ENCODE measurements around the gene CYSLTR2. TPM values are rescaled to one million over a fixed set of nuclear protein-coding genes. Genes with fewer than 3 reads are reported as not detected.

Gene CYSLTR2
- total and polyA plus RNA-seq, 2 of the 8 experiments (the other 6 are each of a cell fraction or from before 2014, with no cell fraction given): not detected

DNA sequence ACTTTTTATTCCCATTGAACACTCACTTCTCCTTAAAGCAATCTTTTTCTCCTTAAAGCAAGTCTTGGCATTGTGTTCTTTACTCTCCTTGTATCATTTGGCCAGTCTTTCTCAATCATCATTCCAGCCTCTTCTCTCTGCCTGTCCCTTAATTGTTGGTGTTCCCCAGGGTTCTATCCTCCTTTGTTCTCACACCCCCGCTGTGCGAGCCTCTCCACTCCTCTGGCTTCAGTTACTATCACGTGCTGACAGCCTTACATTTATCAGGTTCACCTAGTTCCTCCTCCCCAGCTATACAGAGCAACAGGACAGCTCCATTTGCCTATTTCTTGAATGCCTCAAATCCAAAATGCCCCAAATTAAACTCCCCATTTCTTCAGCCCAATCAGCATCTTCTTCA, 24.6 kb downstream of the CYSLTR2 start:
- Histone ChIP-seq H3K4me2 (ENCODE audit: insufficient read depth in 1 of 2, low read depth in 2 of 2, low read length in 2 of 2) (no peak overlapping the region), H3K36me3 (ENCODE audit: control insufficient read depth in 2 of 4, insufficient read depth in 4 of 4, low read length in 3 of 4) (no peaks in the 10 kb centered on the region), H3K79me1 (ENCODE audit: low read depth, low read length) (no peaks in the 10 kb centered on the region), H3K4me3 (ENCODE audit: extremely low read depth in 1 of 4, insufficient read depth in 2 of 4, low read depth in 3 of 4, low read length in 4 of 4) (no peak overlapping the region), H4K91ac (replicated peaks; ENCODE audit: insufficient read length, low read length) (no peak overlapping the region), H2AFZ (ENCODE audit: low read length) (peak overlapping the region; percentile 44; the same call in 1 of the 2 replicates), H4K20me1 (replicated peaks in 1 of 2; ENCODE audit: control insufficient read depth in 1 of 2, insufficient read depth in 2 of 2, low read length in 2 of 2) (no peaks in the 10 kb centered on the region), H3K23me2 (ENCODE audit: low read depth, low read length) (no peaks in the 10 kb centered on the region), H2BK5ac (ENCODE audit: low read depth, low read length) (no peak overlapping the region), H3K4ac (replicated peaks; ENCODE audit: insufficient read length, low read depth, low read length) (no peak overlapping the region), H2AK5ac (ENCODE audit: low read depth, low read length) (no peak overlapping the region), H2BK20ac (ENCODE audit: low read length) (no peak overlapping the region), H3K9ac (replicated peaks in 1 of 4; ENCODE audit: extremely low read depth in 1 of 4, low read depth in 3 of 4, low read length in 3 of 4) (no peak overlapping the region), H2BK15ac (ENCODE audit: low read length) (no peak overlapping the region), H4K5ac (ENCODE audit: insufficient read length, low read depth, low read length) (no peak overlapping the region), H3K27me3 (replicated peaks in 1 of 4; ENCODE audit: control insufficient read depth in 3 of 4, extremely low read depth in 1 of 4, insufficient read depth in 3 of 4, low read length in 3 of 4) (no peaks in the 10 kb centered on the region), H4K8ac (ENCODE audit: extremely low read depth, insufficient read depth, low read length) (no peak overlapping the region), H3K9me3 (ENCODE audit: insufficient read depth in 2 of 2, low read depth in 1 of 2, low read length in 1 of 2) (peaks cover 5 to 7% of the 10 kb centered on the region in 2 experiments; a peak in 1 of 4 replicates), H3K14ac (ENCODE audit: insufficient read length) (no peak overlapping the region), H3K79me2 (ENCODE audit: control insufficient read depth in 1 of 2, insufficient read depth in 2 of 2, low read length in 2 of 2) (no peaks in the 10 kb centered on the region), H2BK12ac (ENCODE audit: low read depth, low read length) (no peak overlapping the region), H3K27ac (ENCODE audit: low read depth, low read length) (no peak overlapping the region), H3K23ac (ENCODE audit: insufficient read length) (no peak overlapping the region), H2BK120ac (replicated peaks; ENCODE audit: low read depth, low read length) (no peak overlapping the region), H3K4me1 (replicated peaks in 1 of 4; ENCODE audit: control insufficient read depth in 3 of 4, insufficient read depth in 4 of 4, low read length in 3 of 4) (no peaks in the 10 kb centered on the region), H3K56ac (replicated peaks; ENCODE audit: insufficient read length, low read depth, low read length) (no peak overlapping the region), H3K18ac (ENCODE audit: extremely low read depth, low read length) (no peak overlapping the region)
- no peak for DNase-seq (ENCODE audit: low read depth in 1 of 2, low spot score in 2 of 2)
- FAIRE-seq: no peak
- CTCF ChIA-PET (ENCODE audit: partially characterized antibody): no interaction called here
- no peak for TF ChIP-seq USF2 (IDR thresholded peaks at IDR 0.05; ENCODE audit: low read length)
- TF ChIP-seq EZH2 (IDR thresholded peaks at IDR 0.05; ENCODE audit: low read depth, low read length, severe bottlenecking): no peak
- TF ChIP-seq RFX5 (IDR thresholded peaks at IDR 0.05; ENCODE audit: borderline replicate concordance, low read depth, low read length): no peak
- no peak for TF ChIP-seq PHF8 (conservative IDR thresholded peaks at IDR 0.05; ENCODE audit: low read depth, low read length)
- TF ChIP-seq EP300 (IDR thresholded peaks at IDR 0.05; ENCODE audit: borderline replicate concordance in 1 of 2, low read depth in 2 of 2, low read length in 2 of 2): no peak
- TF ChIP-seq MAFK (IDR thresholded peaks at IDR 0.05; ENCODE audit: low read depth, low read length): no peak
- no peak for TF ChIP-seq NRF1 (IDR thresholded peaks at IDR 0.05; ENCODE audit: low read depth, low read length)
- POLR2A ChIA-PET (ENCODE audit: partially characterized antibody): no interaction called here
- WGBS, 2 experiments (ENCODE audit: extremely low coverage in 1 of 2, insufficient coverage in 1 of 2, insufficient read length in 1 of 2, insufficient replicate concordance in 2 of 2, low coverage in 1 of 2, low lambda C conversion rate in 2 of 2, missing lambda C conversion rate in 1 of 2): 72% methylated on average over 3 of the region's 3 CpGs; no CpG with 5 or more reads in 1 of the 2 experiments
